Upper lobe of left lung (tissue), 4 donors: ENCODE data around the gene TBC1D5.

Experiments
- POLR2A ChIP-seq, 4 donors: fragments of 450-650 bp; IDR thresholded peaks; one replicate each; pipeline ENCODE4 v1.5.1; 2016 to 2017; ENCODE audit warnings: antibody characterized with exemption in 4 of 4, mild to moderate bottlenecking in 2 of 4
- POLR2AphosphoS5 ChIP-seq, 2 donors: sonication (generic); formaldehyde crosslinking; IDR thresholded peaks; one replicate each; pipeline ENCODE4 v1.5.1; 2017; ENCODE audit warnings: antibody characterized with exemption in 2 of 2

- TF ChIP-seq POLR2A (IDR thresholded peaks at IDR 0.05) = no peak
- no peak for TF ChIP-seq POLR2AphosphoS5 (IDR thresholded peaks at IDR 0.05)
These were observed 621.1 kb downstream of the TBC1D5 start for GRCh38 chr3:17121336-17121735.
